CD4-positive, CD25-positive, alpha-beta regulatory T cell (primary cell): Measurements from ENCODE around the gene LIF. TPM values are rescaled to one million over a fixed set of nuclear protein-coding genes. Genes with fewer than 3 reads are reported as not detected.

Experiments used
- ATAC-seq, 2 donors: fragments of 150-1000 bp; cut with Tn5 transposase; one replicate each; pipeline ENCODE4 v1.10.0; 2021; ENCODE audit warnings: low read depth in 2 of 2, moderate number of reproducible peaks in 2 of 2, moderate library complexity in 1 of 2
- DNase-seq, 3 donors: peaks; one replicate each; pipeline versions ENCODE4 v3.0.0 to v3.0.0-alpha.2; 2012 to 2022; ENCODE audit warnings: mixed read lengths in 1 of 3
- H3K27ac ChIP-seq: one replicate; pipeline ENCODE4 v1.7.0; 2013; ENCODE audit warnings: mild to moderate bottlenecking, low read length; ENCODE audit not compliant: insufficient read depth, poor library complexity, severe bottlenecking
- H3K27me3 ChIP-seq: one replicate; pipeline ENCODE4 v1.7.0; 2013; ENCODE audit warnings: low read length; ENCODE audit not compliant: control insufficient read depth, insufficient read depth
- H3K36me3 ChIP-seq: one replicate; pipeline ENCODE4 v1.7.0; 2013; ENCODE audit warnings: mild to moderate bottlenecking, low read length, moderate library complexity; ENCODE audit not compliant: control insufficient read depth, insufficient read depth
- H3K4me1 ChIP-seq: 2 replicates; pipeline ENCODE4 v1.7.0; 2013; ENCODE audit warnings: mild to moderate bottlenecking, low read length; ENCODE audit not compliant: insufficient read depth, control insufficient read depth, poor library complexity, severe bottlenecking
- H3K4me3 ChIP-seq: one replicate; pipeline ENCODE4 v1.7.0; 2013; ENCODE audit warnings: low read depth, mild to moderate bottlenecking, low read length, moderate library complexity
- H3K9me3 ChIP-seq, 2 experiments: 1 replicate in 1 of 2; 2 replicates in 1 of 2; pipeline ENCODE4 v1.7.0; 2013; ENCODE audit warnings: low read length in 2 of 2, mild to moderate bottlenecking in 1 of 2, moderate library complexity in 1 of 2; ENCODE audit not compliant: control insufficient read depth in 2 of 2
- H3K27ac Mint-ChIP-seq, 3 donors: one replicate each; pipeline ENCODE4 v1.8.0; 2020 to 2022; ENCODE audit warnings: mild to moderate bottlenecking in 3 of 3, mixed read lengths in 3 of 3, moderate library complexity in 2 of 3
- H3K27me3 Mint-ChIP-seq: one replicate; pipeline ENCODE4 v1.8.0; 2022; ENCODE audit warnings: mild to moderate bottlenecking, mixed read lengths
- H3K36me3 Mint-ChIP-seq: one replicate; pipeline ENCODE4 v1.8.0; 2020; ENCODE audit warnings: mixed read lengths
- H3K4me1 Mint-ChIP-seq, 4 donors: one replicate each; pipeline ENCODE4 v1.8.0; 2020 to 2022; ENCODE audit warnings: mixed read lengths in 4 of 4, mild to moderate bottlenecking in 1 of 4
- H3K4me3 Mint-ChIP-seq, 4 donors: one replicate each; pipeline ENCODE4 v1.8.0; 2020 to 2022; ENCODE audit warnings: mild to moderate bottlenecking in 4 of 4, mixed read lengths in 4 of 4, moderate library complexity in 3 of 4
- H3K9me3 Mint-ChIP-seq, 7 donors: one replicate each; pipeline ENCODE4 v1.8.0; 2020 to 2022; ENCODE audit warnings: mixed read lengths in 7 of 7, mild to moderate bottlenecking in 3 of 7, moderate library complexity in 2 of 7
- polyA plus RNA-seq, 4 donors: library from polyadenylated mRNA; unstranded; fragments of 300-500 nt; fragmentation: Illumina TruSeq; gene quantifications; one replicate each; pipeline ENCODE4 v1.2.3, GENCODE V29; 2021
- total RNA-seq: library from RNA; stranded (reverse); gene quantifications from one replicate; pipeline ENCODE4 v1.2.3, GENCODE V29; 2022

The LIF gene
- total and polyA plus RNA-seq, 5 donors from 2014 or later: 0.96 TPM; not detected in 4

GRCh38 chr22:30196141-30196879 lies 50.2 kb downstream of the LIF start:
- H3K4me3 Mint-ChIP-seq: peak overlapping the region; percentile 40 to 78 (median 66)
- H3K27ac Mint-ChIP-seq: peak overlapping the region; percentile 52 to 91 (median 83)
- Histone ChIP-seq H3K4me3 (peak overlapping the region; percentile 48), H3K27me3 (no peaks in the 10 kb centered on the region), H3K9me3 (no peaks in the 10 kb centered on the region), H3K27ac (peak overlapping the region; percentile 41), H3K36me3 (no peaks in the 10 kb centered on the region), H3K4me1 (peaks cover 29% of the 10 kb centered on the region)
- ATAC-seq (peak; percentile 67 to 69), DNase-seq (peak in 2 of 3 donors; percentile 46 to 61)
- H3K36me3 Mint-ChIP-seq: no peaks in the 10 kb centered on the region
- H3K4me1 Mint-ChIP-seq: peaks cover 13 to 49% (median 37%) of the 10 kb centered on the region in 4 donors
- no peaks in the 10 kb centered on the region for H3K27me3 Mint-ChIP-seq
- peaks cover 0 to 4% (median 0%) of the 10 kb centered on the region in 7 donors for H3K9me3 Mint-ChIP-seq

DNA sequence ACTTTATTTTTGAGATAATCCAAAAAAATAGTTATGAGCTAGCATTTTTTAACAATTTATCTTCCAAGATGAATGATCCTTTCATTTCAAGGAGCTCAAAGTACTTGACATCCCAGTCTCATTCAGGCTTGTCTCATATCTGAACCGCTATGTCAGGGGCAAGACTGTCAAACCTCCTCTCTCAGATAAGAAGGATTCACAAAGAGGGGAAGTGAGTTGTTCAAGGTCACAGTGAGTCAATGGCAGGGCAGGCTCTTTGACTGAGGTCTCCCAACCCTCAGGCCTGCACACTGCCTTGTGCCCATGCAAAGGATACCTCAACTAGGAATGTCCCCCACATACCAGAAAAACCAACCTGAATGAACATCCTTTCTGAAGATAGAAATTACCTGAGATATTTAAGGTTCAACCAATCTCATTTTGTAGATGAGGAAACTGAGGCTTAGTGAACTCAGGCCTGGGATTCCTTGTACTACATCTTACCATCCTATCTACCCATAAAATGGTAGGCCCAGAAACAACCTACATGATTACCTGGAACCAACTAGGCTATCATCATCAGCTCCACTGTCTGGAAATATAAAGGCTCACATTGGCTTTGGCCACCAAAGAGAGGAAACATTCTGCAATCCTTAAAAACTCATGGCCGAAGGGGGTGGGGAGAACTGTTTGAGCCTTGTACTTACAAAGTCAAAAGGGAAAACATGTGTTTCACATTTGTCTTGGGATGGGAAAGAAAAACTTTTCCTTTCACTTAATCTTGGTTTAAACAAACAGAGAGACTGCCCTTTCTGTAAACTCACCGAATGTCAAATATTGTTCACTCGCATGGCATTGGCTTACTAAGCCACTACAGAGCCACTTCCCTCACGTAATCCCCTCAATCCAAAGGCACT lies 51.1 kb downstream of the LIF start:
- Mint-ChIP-seq H3K27ac (peak overlapping the region; percentile 54 to 91 (median 83)), H3K4me3 (peak overlapping the region in 2 of 4 donors; percentile 65 to 78), H3K4me1 (peaks cover 18 to 58% (median 45%) of the 10 kb centered on the region in 4 donors), H3K27me3 (no peaks in the 10 kb centered on the region), H3K9me3 (peaks cover 0 to 4% (median 0%) of the 10 kb centered on the region in 7 donors), H3K36me3 (no peaks in the 10 kb centered on the region)
- DNase-seq (no peak), ATAC-seq (no peak)
- Histone ChIP-seq H3K27me3 (no peaks in the 10 kb centered on the region), H3K4me1 (peaks cover 35% of the 10 kb centered on the region), H3K9me3 (no peaks in the 10 kb centered on the region), H3K36me3 (no peaks in the 10 kb centered on the region), H3K4me3 (peak overlapping the region; percentile 48), H3K27ac (no peak overlapping the region)

GRCh38 chr22:30193031-30193775 lies 53.4 kb downstream of the LIF start:
- H3K4me1 ChIP-seq: peaks cover 52% of the 10 kb centered on the region
- peaks cover 0 to 4% (median 0%) of the 10 kb centered on the region in 7 donors for H3K9me3 Mint-ChIP-seq
- H3K27ac Mint-ChIP-seq: peak overlapping the region; percentile 1 to 51 (median 24)
- peak overlapping the region in 1 of 4 donors; percentile 11 for H3K4me3 Mint-ChIP-seq
- no peaks in the 10 kb centered on the region for H3K27me3 Mint-ChIP-seq
- no peaks in the 10 kb centered on the region for H3K27me3 ChIP-seq
- H3K9me3 ChIP-seq: no peaks in the 10 kb centered on the region
- ATAC-seq: no peak
- no peaks in the 10 kb centered on the region for H3K36me3 Mint-ChIP-seq
- H3K27ac ChIP-seq: no peak overlapping the region
- no peak overlapping the region for H3K4me3 ChIP-seq
- H3K36me3 ChIP-seq: no peaks in the 10 kb centered on the region
- peaks cover 12 to 72% (median 58%) of the 10 kb centered on the region in 4 donors for H3K4me1 Mint-ChIP-seq
- DNase-seq: no peak

- ATAC-seq (peak; percentile 33 to 44), DNase-seq (peak in 2 of 3 donors; percentile 14 to 65)
- no peaks in the 10 kb centered on the region for H3K27me3 ChIP-seq
- H3K9me3 Mint-ChIP-seq: peaks cover 0 to 4% (median 0%) of the 10 kb centered on the region in 7 donors
- H3K36me3 Mint-ChIP-seq: no peaks in the 10 kb centered on the region
- H3K27me3 Mint-ChIP-seq: no peaks in the 10 kb centered on the region
- peaks cover 12 to 76% (median 62%) of the 10 kb centered on the region in 4 donors for H3K4me1 Mint-ChIP-seq
- H3K27ac Mint-ChIP-seq: peak overlapping the region in 2 of 3 donors; percentile 24 to 51
- H3K4me3 Mint-ChIP-seq: peak overlapping the region; percentile 11 to 51 (median 36)
- no peak overlapping the region for H3K27ac ChIP-seq
- peak overlapping the region; percentile 29 for H3K4me3 ChIP-seq
- H3K4me1 ChIP-seq: peaks cover 60% of the 10 kb centered on the region
- H3K36me3 ChIP-seq: no peaks in the 10 kb centered on the region
- no peaks in the 10 kb centered on the region for H3K9me3 ChIP-seq
Observed at GRCh38 chr22:30192427-30192826, 54.1 kb downstream of the LIF start.

DNA sequence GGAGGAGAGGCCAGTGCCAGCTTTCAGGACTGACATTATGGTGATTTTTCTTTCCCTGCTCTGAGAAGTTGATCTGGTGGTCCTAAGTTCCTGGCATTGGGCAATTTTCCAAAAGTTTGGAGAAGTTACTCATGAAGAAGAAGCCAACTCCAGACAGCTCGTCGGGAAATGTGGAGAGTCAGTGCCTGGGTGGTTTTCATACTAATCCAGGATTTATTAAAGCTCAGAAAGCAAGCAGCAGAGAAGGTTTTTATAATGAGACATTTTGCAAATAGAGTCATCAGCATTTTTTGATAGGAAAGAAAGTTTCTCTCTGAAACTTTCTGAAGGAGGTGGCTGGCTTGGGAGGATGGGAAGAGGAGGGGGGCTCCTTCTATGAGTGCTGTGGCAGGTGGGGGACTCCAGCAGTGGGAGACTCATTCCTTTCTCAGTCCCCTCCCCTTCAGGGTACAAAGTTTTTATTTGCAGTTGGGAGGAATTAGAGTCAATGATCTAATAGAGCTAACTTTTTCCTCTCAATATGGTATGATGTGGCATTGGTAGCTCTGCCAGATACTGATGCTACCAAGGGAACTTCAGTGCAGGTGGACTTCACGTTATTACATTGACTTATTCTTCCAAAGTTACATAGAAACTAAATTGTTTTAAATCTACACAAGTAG lies 55.4 kb downstream of the LIF start:
- peaks cover 57% of the 10 kb centered on the region for H3K4me1 ChIP-seq
- Mint-ChIP-seq H3K9me3 (peaks cover 0 to 4% (median 0%) of the 10 kb centered on the region in 7 donors), H3K36me3 (no peaks in the 10 kb centered on the region), H3K27me3 (no peaks in the 10 kb centered on the region), H3K27ac (peak overlapping the region; percentile 21 to 68 (median 59)), H3K4me3 (no peak overlapping the region), H3K4me1 (peaks cover 17 to 75% (median 62%) of the 10 kb centered on the region in 4 donors)
- H3K9me3 ChIP-seq: no peaks in the 10 kb centered on the region
- no peak for ATAC-seq
- no peaks in the 10 kb centered on the region for H3K36me3 ChIP-seq
- H3K27me3 ChIP-seq: no peaks in the 10 kb centered on the region
- H3K27ac ChIP-seq: no peak overlapping the region
- H3K4me3 ChIP-seq: no peak overlapping the region
- no peak for DNase-seq

DNA sequence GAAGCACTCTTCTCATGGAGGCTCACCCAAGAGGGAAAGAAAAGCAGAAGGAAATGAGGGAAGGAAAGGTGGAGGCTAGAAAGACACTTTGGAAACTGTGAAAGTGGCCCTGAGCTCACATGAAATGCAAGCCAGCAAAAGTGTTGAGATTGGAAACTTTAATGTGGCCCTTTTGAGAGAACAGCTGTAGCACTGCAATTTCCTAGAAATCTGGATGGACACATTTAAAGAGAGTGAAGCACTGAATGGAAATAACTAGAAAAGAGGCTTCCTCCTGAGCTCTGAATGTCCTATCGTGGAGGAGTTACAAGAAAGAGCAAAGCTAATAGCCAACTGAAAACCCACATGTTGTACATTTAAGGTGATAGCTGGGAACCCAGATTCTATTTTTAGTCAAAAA lies 56.0 kb downstream of the LIF start:
- Mint-ChIP-seq H3K36me3 (no peaks in the 10 kb centered on the region), H3K27me3 (no peaks in the 10 kb centered on the region), H3K9me3 (peaks cover 0 to 4% (median 0%) of the 10 kb centered on the region in 7 donors), H3K4me1 (peaks cover 23 to 77% (median 60%) of the 10 kb centered on the region in 4 donors), H3K27ac (peak overlapping the region in 2 of 3 donors; percentile 59 to 68), H3K4me3 (peak overlapping the region in 1 of 4 donors; percentile 20)
- DNase-seq (peak in 1 of 3 donors; percentile 60), ATAC-seq (no peak)
- Histone ChIP-seq H3K36me3 (no peaks in the 10 kb centered on the region), H3K9me3 (no peaks in the 10 kb centered on the region), H3K4me3 (no peak overlapping the region), H3K27me3 (no peaks in the 10 kb centered on the region), H3K4me1 (peaks cover 58% of the 10 kb centered on the region), H3K27ac (no peak overlapping the region)
